Liver (tissue), 3 donors: ENCODE measurements around the gene TMEM40.

ENCODE experiments used
- EGR1 ChIP-seq, 2 donors: IDR thresholded peaks; 2 replicates each; pipeline ENCODE4 v1.6.1; 2016 to 2018; ENCODE audit warnings: antibody characterized with exemption in 2 of 2, low read depth in 2 of 2
- FOXA2 ChIP-seq: IDR thresholded peaks from 2 replicates; pipeline ENCODE4 v1.6.1; 2016; ENCODE audit warnings: antibody characterized with exemption
- GABPA ChIP-seq, 2 donors: IDR thresholded peaks in 1 of 2; conservative IDR thresholded peaks in 1 of 2; 2 replicates each; pipeline ENCODE4 v1.6.1; 2016; ENCODE audit warnings: antibody characterized with exemption in 2 of 2, mild to moderate bottlenecking in 1 of 2, moderate library complexity in 1 of 2
- HNF4G ChIP-seq: IDR thresholded peaks from 2 replicates; pipeline ENCODE4 v1.6.1; 2016; ENCODE audit warnings: antibody characterized with exemption
- JUND ChIP-seq, 2 donors: IDR thresholded peaks; 2 replicates each; pipeline ENCODE4 v1.6.1; 2016; ENCODE audit warnings: antibody characterized with exemption in 2 of 2
- NR2F2 ChIP-seq: IDR thresholded peaks from 2 replicates; pipeline ENCODE4 v1.6.1; 2016; ENCODE audit warnings: antibody characterized with exemption
- RAD21 ChIP-seq, 2 donors: IDR thresholded peaks; 2 replicates each; pipeline ENCODE4 v1.6.1; 2016; ENCODE audit warnings: antibody characterized with exemption in 2 of 2, mild to moderate bottlenecking in 2 of 2
- SP1 ChIP-seq: IDR thresholded peaks from 2 replicates; pipeline ENCODE4 v1.6.1; 2018; ENCODE audit warnings: antibody characterized with exemption, mild to moderate bottlenecking
- TAF1 ChIP-seq: conservative IDR thresholded peaks from 2 replicates; pipeline ENCODE4 v1.6.1; 2016; ENCODE audit warnings: antibody characterized with exemption, mild to moderate bottlenecking
- TF ChIP-seq, protein P1 (sequence below): fragments of 150-350 bp; IDR thresholded peaks from 2 replicates; pipeline ENCODE4 v1.5.1; 2017; ENCODE audit warnings: improper control_type of control experiment, low read depth, low read length; ENCODE audit not compliant: missing input control
- TF ChIP-seq, protein P2 (sequence below): IDR thresholded peaks from 2 replicates; pipeline ENCODE4 v1.6.1; 2016; ENCODE audit warnings: antibody characterized with exemption
- TF ChIP-seq, protein P3 (sequence below): IDR thresholded peaks from 2 replicates; pipeline ENCODE4 v1.6.1; 2016; ENCODE audit warnings: antibody characterized with exemption
- donor health status: healthy.
- donor health status: healthy.

DNA sequence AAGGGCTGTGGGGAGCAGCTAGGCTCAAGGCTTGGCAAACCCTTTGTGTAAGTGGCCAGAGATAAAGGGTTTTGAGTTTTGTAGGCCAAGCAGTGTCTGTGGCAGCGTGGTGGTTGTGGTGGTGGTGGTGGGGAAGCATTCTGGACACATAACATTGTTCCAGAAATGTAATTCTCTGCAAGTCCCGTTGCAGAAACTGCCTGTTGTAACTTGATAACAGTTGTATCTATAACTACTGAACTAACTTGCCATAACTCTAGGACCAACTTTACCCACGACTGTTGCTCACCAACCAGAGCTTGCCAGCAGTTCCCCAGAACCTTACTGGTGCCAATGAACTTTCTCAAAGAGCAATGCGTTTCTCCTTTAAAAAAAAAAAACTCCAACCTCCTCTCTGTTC lies 18.1 kb upstream of the TMEM40 start:
- no peak for TF ChIP-seq SP1
- TF ChIP-seq, protein P1, sequence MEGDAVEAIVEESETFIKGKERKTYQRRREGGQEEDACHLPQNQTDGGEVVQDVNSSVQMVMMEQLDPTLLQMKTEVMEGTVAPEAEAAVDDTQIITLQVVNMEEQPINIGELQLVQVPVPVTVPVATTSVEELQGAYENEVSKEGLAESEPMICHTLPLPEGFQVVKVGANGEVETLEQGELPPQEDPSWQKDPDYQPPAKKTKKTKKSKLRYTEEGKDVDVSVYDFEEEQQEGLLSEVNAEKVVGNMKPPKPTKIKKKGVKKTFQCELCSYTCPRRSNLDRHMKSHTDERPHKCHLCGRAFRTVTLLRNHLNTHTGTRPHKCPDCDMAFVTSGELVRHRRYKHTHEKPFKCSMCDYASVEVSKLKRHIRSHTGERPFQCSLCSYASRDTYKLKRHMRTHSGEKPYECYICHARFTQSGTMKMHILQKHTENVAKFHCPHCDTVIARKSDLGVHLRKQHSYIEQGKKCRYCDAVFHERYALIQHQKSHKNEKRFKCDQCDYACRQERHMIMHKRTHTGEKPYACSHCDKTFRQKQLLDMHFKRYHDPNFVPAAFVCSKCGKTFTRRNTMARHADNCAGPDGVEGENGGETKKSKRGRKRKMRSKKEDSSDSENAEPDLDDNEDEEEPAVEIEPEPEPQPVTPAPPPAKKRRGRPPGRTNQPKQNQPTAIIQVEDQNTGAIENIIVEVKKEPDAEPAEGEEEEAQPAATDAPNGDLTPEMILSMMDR: no peak
- TF ChIP-seq, protein P2, sequence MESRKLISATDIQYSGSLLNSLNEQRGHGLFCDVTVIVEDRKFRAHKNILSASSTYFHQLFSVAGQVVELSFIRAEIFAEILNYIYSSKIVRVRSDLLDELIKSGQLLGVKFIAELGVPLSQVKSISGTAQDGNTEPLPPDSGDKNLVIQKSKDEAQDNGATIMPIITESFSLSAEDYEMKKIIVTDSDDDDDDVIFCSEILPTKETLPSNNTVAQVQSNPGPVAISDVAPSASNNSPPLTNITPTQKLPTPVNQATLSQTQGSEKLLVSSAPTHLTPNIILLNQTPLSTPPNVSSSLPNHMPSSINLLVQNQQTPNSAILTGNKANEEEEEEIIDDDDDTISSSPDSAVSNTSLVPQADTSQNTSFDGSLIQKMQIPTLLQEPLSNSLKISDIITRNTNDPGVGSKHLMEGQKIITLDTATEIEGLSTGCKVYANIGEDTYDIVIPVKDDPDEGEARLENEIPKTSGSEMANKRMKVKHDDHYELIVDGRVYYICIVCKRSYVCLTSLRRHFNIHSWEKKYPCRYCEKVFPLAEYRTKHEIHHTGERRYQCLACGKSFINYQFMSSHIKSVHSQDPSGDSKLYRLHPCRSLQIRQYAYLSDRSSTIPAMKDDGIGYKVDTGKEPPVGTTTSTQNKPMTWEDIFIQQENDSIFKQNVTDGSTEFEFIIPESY: no peak
- no peak for TF ChIP-seq NR2F2
- no peak for TF ChIP-seq FOXA2
- TF ChIP-seq EGR1 (IDR thresholded peaks at IDR 0.05; ENCODE audit: low read depth in 2 of 2): no peak
- TF ChIP-seq TAF1: no peak
- TF ChIP-seq JUND (IDR thresholded peaks at IDR 0.05): no peak
- TF ChIP-seq RAD21 (IDR thresholded peaks at IDR 0.05): no peak
- no peak for TF ChIP-seq GABPA (IDR thresholded peaks at IDR 0.05 in 1 of 2, conservative IDR thresholded peaks at IDR 0.05 in 1 of 2)
- TF ChIP-seq HNF4G: no peak
- TF ChIP-seq, protein P3, sequence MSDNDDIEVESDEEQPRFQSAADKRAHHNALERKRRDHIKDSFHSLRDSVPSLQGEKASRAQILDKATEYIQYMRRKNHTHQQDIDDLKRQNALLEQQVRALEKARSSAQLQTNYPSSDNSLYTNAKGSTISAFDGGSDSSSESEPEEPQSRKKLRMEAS: no peak
